ENCODE results near the gene CTR9. TPM values are rescaled to one million over a fixed set of nuclear protein-coding genes. Genes with fewer than 3 reads are reported as not detected.
A peak's percentile ranks its signal among the peaks of the same experiment; 100 is the strongest.

Gene CTR9
- 10 to 100 TPM; 42.9 to 45.7 TPM for total RNA-seq

GRCh38 chr11:10750838-10751580, at the start of gene CTR9:
Gene CTR9, plus strand, starts transcription at chr11:10751246. Its CDS starts 167 bp downstream, at chr11:10751413.
- H3K27ac Mint-ChIP-seq = peak within 1 kb of the TSS; percentile 84 to 94
- H3K9me3 Mint-ChIP-seq = no peaks in the 10 kb centered on the region
- H3K36me3 Mint-ChIP-seq = peaks cover 14% of the 10 kb centered on the region

GRCh38 chr11:10701982-10702381, 49.1 kb upstream of the CTR9 start:
- ATAC-seq = no peak
- H3K36me3 Mint-ChIP-seq = no peaks in the 10 kb centered on the region
- no peak for DNase-seq (ENCODE audit: low spot score)
- H3K27me3 Mint-ChIP-seq = peaks cover 4 to 9% of the 10 kb centered on the region in 2 donors
- H3K4me1 Mint-ChIP-seq (ENCODE audit: low read depth in 2 of 2) = no peaks in the 10 kb centered on the region
- H3K9me3 Mint-ChIP-seq = no peaks in the 10 kb centered on the region
- H3K4me3 Mint-ChIP-seq = no peak overlapping the region
- no peak overlapping the region for H3K27ac Mint-ChIP-seq

More at GRCh38 chr11:10750838-10751580, at the start of gene CTR9:
- H3K4me1 Mint-ChIP-seq (ENCODE audit: low read depth in 2 of 2) = peaks cover 15 to 22% of the 10 kb centered on the region in 2 donors
- H3K27me3 Mint-ChIP-seq = no peaks in the 10 kb centered on the region
- peak within 1 kb of the TSS; percentile 92 for H3K4me3 Mint-ChIP-seq
- peak; percentile 97 for DNase-seq (ENCODE audit: low spot score)
- peak; percentile 98 for ATAC-seq

GRCh38 chr11:10708131-10708530, 42.9 kb upstream of the CTR9 start:
- peaks cover 0 to 4% of the 10 kb centered on the region in 2 donors for H3K27me3 Mint-ChIP-seq
- no peak overlapping the region for H3K27ac Mint-ChIP-seq
- no peaks in the 10 kb centered on the region for H3K36me3 Mint-ChIP-seq
- no peak for DNase-seq (ENCODE audit: low spot score)
- no peaks in the 10 kb centered on the region for H3K4me1 Mint-ChIP-seq (ENCODE audit: low read depth in 2 of 2)
- H3K4me3 Mint-ChIP-seq = no peak overlapping the region
- no peak for ATAC-seq
- H3K9me3 Mint-ChIP-seq = no peaks in the 10 kb centered on the region

DNA sequence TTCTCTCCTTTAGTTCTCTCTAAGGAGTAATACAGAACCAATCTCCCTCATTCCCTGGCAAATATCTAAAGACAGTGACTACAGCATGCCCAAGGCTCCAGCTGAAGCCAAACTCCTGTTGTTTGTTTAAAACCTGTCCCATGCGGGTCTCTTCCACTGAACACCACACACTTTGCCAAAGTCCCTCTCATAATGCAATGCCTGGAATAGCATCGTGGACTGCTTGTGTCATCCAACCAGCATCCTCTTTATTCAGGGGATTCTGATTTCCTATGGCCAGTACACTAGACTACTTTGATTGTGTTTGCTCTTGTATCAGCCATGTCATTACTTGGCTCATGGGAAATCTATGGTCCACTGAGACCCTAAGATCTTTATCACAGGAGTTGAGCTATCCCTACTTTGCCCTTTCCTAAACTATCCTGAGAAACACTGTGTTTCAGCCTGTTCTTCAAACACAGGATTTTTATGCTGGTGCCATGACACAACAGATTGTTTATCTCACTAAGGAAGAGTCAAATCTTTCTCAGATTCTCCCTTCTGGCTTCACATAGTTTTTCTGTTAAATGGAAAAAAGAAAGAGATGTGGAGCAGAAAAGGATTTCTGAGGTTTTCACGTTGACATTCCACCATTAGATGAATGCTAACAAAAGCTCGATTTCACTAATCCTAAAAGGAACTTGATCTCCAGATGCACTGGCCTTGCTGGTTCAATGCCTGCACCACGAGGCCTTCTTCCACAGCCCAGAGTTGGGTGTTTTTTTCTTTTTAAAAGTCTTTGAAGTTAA, 41.6 kb upstream of the CTR9 start:
- ATAC-seq (no peak), DNase-seq (ENCODE audit: low spot score) (no peak)
- Mint-ChIP-seq H3K4me3 (no peak overlapping the region), H3K36me3 (no peaks in the 10 kb centered on the region), H3K4me1 (ENCODE audit: low read depth in 2 of 2) (no peaks in the 10 kb centered on the region), H3K27me3 (no peaks in the 10 kb centered on the region), H3K27ac (no peak overlapping the region), H3K9me3 (no peaks in the 10 kb centered on the region)

GRCh38 chr11:10715571-10715970, 35.5 kb upstream of the CTR9 start:
- ATAC-seq (no peak), DNase-seq (ENCODE audit: low spot score) (no peak)
- Mint-ChIP-seq H3K4me1 (ENCODE audit: low read depth in 2 of 2) (no peaks in the 10 kb centered on the region), H3K4me3 (no peak overlapping the region), H3K27me3 (peaks cover 7 to 9% of the 10 kb centered on the region in 2 donors), H3K36me3 (no peaks in the 10 kb centered on the region), H3K9me3 (no peaks in the 10 kb centered on the region), H3K27ac (no peak overlapping the region)

GRCh38 chr11:10716122-10716521, 34.9 kb upstream of the CTR9 start:
- Mint-ChIP-seq H3K4me3 (no peak overlapping the region), H3K27ac (no peak overlapping the region), H3K4me1 (ENCODE audit: low read depth in 2 of 2) (no peaks in the 10 kb centered on the region), H3K27me3 (peaks cover 7 to 9% of the 10 kb centered on the region in 2 donors), H3K36me3 (no peaks in the 10 kb centered on the region), H3K9me3 (no peaks in the 10 kb centered on the region)
- DNase-seq (ENCODE audit: low spot score) = no peak
- no peak for ATAC-seq

DNA sequence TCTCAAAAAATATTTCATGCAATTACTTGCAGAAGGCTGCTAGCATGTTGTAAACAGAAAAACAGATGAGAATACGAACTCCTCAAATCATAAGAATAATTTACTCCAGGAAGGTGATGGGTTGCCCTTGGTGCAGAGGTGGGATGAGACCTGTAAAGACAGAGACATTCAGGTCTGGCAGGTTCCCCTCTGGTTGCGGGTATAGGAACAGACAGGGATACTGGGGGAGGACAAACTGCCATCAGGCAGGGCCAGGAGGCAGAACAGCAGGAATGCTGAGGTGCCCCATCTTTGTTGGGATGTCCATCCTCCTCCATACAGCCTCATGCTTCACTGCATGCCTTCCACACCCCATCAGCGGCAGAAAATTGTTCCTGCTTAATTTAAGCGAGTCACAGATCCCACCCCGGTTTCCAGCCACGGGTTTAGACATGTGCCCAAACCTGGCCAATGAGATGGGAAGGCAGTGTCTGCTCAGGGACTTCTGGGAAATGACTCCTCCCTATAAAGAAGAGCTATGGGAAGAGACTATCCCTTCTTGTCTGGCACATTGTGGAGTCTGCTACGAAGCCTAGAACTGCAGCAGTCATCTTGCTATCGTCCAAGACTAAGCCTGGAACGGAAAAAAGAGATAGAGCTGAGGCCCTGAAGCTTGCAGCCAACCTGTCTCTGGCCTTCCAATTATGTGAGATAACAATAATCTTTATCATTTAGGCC, 34.3 kb upstream of the CTR9 start:
- H3K36me3 Mint-ChIP-seq = no peaks in the 10 kb centered on the region
- no peaks in the 10 kb centered on the region for H3K9me3 Mint-ChIP-seq
- ATAC-seq (no peak), DNase-seq (ENCODE audit: low spot score) (no peak)
- H3K4me3 Mint-ChIP-seq = no peak overlapping the region
- H3K27me3 Mint-ChIP-seq = peaks cover 7 to 9% of the 10 kb centered on the region in 2 donors
- no peaks in the 10 kb centered on the region for H3K4me1 Mint-ChIP-seq (ENCODE audit: low read depth in 2 of 2)
- H3K27ac Mint-ChIP-seq = no peak overlapping the region

- H3K4me3 Mint-ChIP-seq = no peak overlapping the region
- DNase-seq (ENCODE audit: low spot score) (no peak), ATAC-seq (no peak)
- peaks cover 9 to 11% of the 10 kb centered on the region in 2 donors for H3K27me3 Mint-ChIP-seq
- H3K36me3 Mint-ChIP-seq = no peaks in the 10 kb centered on the region
- no peak overlapping the region for H3K27ac Mint-ChIP-seq
- H3K9me3 Mint-ChIP-seq = no peaks in the 10 kb centered on the region
- no peaks in the 10 kb centered on the region for H3K4me1 Mint-ChIP-seq (ENCODE audit: low read depth in 2 of 2)
Observed at GRCh38 chr11:10719616-10720015, 31.4 kb upstream of the CTR9 start.

DNA sequence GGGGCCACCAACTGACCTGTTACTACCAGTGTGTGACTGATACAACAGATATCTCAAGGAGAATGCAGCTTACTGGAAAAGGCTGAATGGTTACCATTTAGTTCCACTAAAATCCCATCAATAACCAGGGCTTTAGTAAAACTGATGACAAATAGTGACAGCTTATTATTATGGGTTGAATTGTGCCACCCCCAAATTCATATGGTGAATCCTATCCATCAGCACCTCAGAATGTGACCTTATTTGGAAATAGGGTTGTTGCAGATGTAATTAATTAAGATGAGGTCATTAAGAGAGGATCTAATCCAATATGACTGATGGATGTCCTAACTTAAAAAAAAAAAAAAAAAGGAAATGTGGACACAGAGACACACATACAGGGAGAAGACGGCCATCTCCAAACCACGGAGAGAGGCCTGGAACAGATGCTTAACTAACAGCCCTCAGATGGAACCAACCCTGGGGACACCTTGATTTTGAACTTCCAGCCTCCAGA, 30.1 kb upstream of the CTR9 start:
- Mint-ChIP-seq H3K4me1 (ENCODE audit: low read depth in 2 of 2) (peaks cover 0 to 9% of the 10 kb centered on the region in 2 donors), H3K27ac (no peak overlapping the region), H3K9me3 (no peaks in the 10 kb centered on the region), H3K36me3 (no peaks in the 10 kb centered on the region), H3K4me3 (no peak overlapping the region), H3K27me3 (peaks cover 9 to 14% of the 10 kb centered on the region in 2 donors)
- ATAC-seq (no peak), DNase-seq (ENCODE audit: low spot score) (no peak)

GRCh38 chr11:10722307-10722706, 28.7 kb upstream of the CTR9 start:
- Mint-ChIP-seq H3K36me3 (no peaks in the 10 kb centered on the region), H3K27ac (no peak overlapping the region), H3K4me1 (ENCODE audit: low read depth in 2 of 2) (peaks cover 0 to 9% of the 10 kb centered on the region in 2 donors), H3K27me3 (peaks cover 9 to 18% of the 10 kb centered on the region in 2 donors), H3K9me3 (no peaks in the 10 kb centered on the region), H3K4me3 (no peak overlapping the region)
- DNase-seq (ENCODE audit: low spot score) (no peak), ATAC-seq (no peak)

GRCh38 chr11:10725114-10725906, 25.7 kb upstream of the CTR9 start:
- H3K4me3 Mint-ChIP-seq = no peak overlapping the region

DNA sequence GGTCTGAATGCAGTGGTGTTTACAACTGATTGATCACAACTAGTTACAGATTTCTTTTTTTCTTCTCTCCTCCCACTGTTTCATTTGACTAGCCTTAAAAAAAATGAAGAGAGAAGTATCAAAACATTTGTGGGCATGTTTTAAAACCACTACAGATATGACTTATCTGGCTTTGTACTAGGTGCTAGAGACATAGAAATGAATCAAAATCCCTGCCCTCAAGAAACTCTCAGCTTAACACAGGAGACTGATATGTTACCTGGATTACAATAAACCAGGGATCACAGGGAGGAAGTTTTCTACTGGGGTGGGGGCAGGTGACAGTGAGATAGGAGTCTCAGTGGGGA, 25.2 kb upstream of the CTR9 start:
- Mint-ChIP-seq H3K27ac (no peak overlapping the region), H3K36me3 (no peaks in the 10 kb centered on the region), H3K4me1 (ENCODE audit: low read depth in 2 of 2) (peaks cover 0 to 9% of the 10 kb centered on the region in 2 donors), H3K27me3 (peaks cover 0 to 13% of the 10 kb centered on the region in 2 donors), H3K4me3 (no peak overlapping the region), H3K9me3 (no peaks in the 10 kb centered on the region)
- DNase-seq (ENCODE audit: low spot score) (no peak), ATAC-seq (peak in 1 of 2 donors; percentile 24)

More at GRCh38 chr11:10725114-10725906, 25.7 kb upstream of the CTR9 start:
- Mint-ChIP-seq H3K27me3 (peaks cover 0 to 13% of the 10 kb centered on the region in 2 donors), H3K4me1 (ENCODE audit: low read depth in 2 of 2) (peaks cover 0 to 9% of the 10 kb centered on the region in 2 donors), H3K27ac (no peak overlapping the region), H3K36me3 (no peaks in the 10 kb centered on the region), H3K9me3 (no peaks in the 10 kb centered on the region)
- DNase-seq (ENCODE audit: low spot score) (no peak), ATAC-seq (no peak)

Data from natural killer cell treated with Interleukin-12 subunit alpha and Interleukin-12 subunit beta and Interleukin-15 and Interleukin-18, amount 100 ng/mL, for 72 hours (primary cell).